PFSK-1 (cell line): Measurements from ENCODE around the gene THG1L.

Source experiments
- FOXP2 ChIP-seq: optimal IDR thresholded peaks from 2 replicates; pipeline ENCODE3; 2011; ENCODE audit warnings: borderline replicate concordance, control low read depth, inconsistent platforms; ENCODE audit not compliant: insufficient read depth; ENCODE audit errors: extremely low read length, extremely low read depth
- POLR2AphosphoS5 ChIP-seq: IDR thresholded peaks from 2 replicates; pipeline ENCODE4 v1.6.1; 2012; ENCODE audit warnings: low read depth, mild to moderate bottlenecking, control low read depth, low read length, moderate library complexity
- REST ChIP-seq, 2 experiments: IDR thresholded peaks; 2 replicates each; pipeline versions ENCODE4 v1.6.1 to v1.8.0; 2011 to 2012; ENCODE audit warnings: low read depth in 2 of 2, low read length in 2 of 2, control low read depth in 1 of 2, inconsistent platforms in 1 of 2, mild to moderate bottlenecking in 1 of 2, moderate library complexity in 1 of 2; ENCODE audit not compliant: insufficient read depth in 1 of 2
- SIN3A ChIP-seq: IDR thresholded peaks from 2 replicates; pipeline ENCODE4 v1.6.1; 2012; ENCODE audit warnings: mild to moderate bottlenecking, low read length, moderate library complexity, borderline replicate concordance; ENCODE audit not compliant: insufficient read depth
- TAF1 ChIP-seq: IDR thresholded peaks from 2 replicates; pipeline ENCODE4 v1.6.1; 2012; ENCODE audit warnings: low read length, control low read depth, borderline replicate concordance; ENCODE audit not compliant: insufficient read depth

THG1L gene

DNA sequence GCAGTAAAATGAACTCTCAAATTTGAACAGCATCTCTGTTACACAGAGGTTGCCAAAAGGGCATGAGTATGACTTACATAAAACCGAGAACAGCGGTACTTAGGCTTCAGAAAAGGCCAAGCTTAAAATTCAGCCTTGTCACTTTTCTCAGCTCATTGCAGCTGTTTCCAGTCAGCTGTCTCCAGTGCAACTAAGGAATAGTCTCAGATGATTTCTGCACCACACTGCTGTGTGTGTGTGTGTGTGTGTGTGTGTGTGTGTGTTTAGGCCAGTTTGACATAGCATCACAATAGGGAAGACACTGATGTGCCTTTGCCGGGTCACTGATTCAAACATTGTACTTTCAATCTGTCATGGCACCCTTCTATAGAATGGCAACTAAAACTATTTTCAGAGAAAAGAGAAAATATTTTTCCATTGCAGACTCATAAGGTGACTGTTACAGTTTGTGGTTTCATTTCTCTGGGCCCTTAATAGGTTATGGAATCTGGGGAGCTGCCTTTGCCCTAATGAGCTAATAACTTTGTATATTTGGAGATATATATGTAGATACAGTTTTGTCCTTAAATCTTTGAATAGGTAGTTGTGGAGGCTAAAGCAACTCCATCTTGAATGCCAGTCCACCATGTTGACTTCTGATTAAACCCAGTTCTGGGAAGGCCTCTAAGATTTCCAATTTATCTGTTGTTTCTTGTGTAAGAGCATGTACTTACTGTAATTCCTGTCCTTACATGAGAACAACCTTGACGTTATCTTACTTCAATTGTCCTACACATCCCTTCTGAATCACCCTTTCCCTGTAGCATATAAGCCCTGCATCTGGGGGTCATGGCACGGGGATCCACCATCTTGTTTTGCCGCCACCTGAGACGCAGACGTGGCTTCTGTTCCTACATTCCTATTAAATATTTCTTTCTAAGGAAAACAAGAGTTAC is 16.8 kb downstream of the THG1L start:
- TF ChIP-seq TAF1 (no peak), REST (IDR thresholded peaks at IDR 0.05; ENCODE audit: insufficient read depth in 1 of 2, low read depth in 2 of 2, low read length in 2 of 2) (no peak), SIN3A (no peak), FOXP2 (no peak), POLR2AphosphoS5 (no peak)

GRCh38 chr5:157748760-157749461 is 17.7 kb downstream of the THG1L start:
- TF ChIP-seq FOXP2 = no peak
- no peak for TF ChIP-seq TAF1
- TF ChIP-seq SIN3A = no peak
- no peak for TF ChIP-seq POLR2AphosphoS5
- no peak for TF ChIP-seq REST (IDR thresholded peaks at IDR 0.05; ENCODE audit: insufficient read depth in 1 of 2, low read depth in 2 of 2, low read length in 2 of 2)

GRCh38 chr5:157749462-157749799 is 18.2 kb downstream of the THG1L start:
- TF ChIP-seq POLR2AphosphoS5 (no peak), TAF1 (no peak), REST (IDR thresholded peaks at IDR 0.05; ENCODE audit: insufficient read depth in 1 of 2, low read depth in 2 of 2, low read length in 2 of 2) (no peak), FOXP2 (no peak), SIN3A (no peak)

DNA sequence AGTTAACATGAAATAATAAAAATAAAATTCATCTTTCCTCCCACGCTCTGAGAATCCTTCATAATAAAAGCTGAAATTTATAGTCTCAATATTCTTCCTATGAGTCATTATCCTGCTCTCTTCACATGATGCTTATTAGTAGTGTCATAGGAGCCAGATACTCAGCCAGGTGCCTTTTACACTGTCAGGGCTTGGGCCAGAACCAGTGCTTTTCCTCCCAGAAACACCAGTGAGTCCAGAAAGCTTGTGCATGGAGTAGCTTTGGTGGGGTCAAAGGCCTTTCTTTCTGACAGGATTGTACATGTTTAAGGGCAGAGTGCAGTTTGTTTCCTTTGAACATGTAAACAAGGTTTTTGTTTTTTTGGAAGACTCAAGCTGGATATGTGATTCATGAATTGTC is 19.1 kb downstream of the THG1L start:
- TF ChIP-seq FOXP2 = no peak
- no peak for TF ChIP-seq TAF1
- no peak for TF ChIP-seq POLR2AphosphoS5
- TF ChIP-seq SIN3A = no peak
- TF ChIP-seq REST (IDR thresholded peaks at IDR 0.05; ENCODE audit: insufficient read depth in 1 of 2, low read depth in 2 of 2, low read length in 2 of 2) = no peak
